NB4 (cell line): ENCODE results near the gene ARHGEF10L.

Experiments used
- DNase-seq: peaks from one replicate; pipeline ENCODE4 v3.0.0; 2010; ENCODE audit warnings: low read depth
- H3K4me3 ChIP-seq: one replicate; pipeline ENCODE4 v1.5.1; 2011; ENCODE audit warnings: mild to moderate bottlenecking, low read depth, low read length, moderate library complexity
- MYC ChIP-seq: IDR thresholded peaks from 2 replicates; pipeline ENCODE4 v1.6.1; 2011; ENCODE audit warnings: low read depth, low read length
- POLR2A ChIP-seq: IDR thresholded peaks from 2 replicates; pipeline ENCODE4 v1.6.1; 2011; ENCODE audit warnings: mild to moderate bottlenecking; ENCODE audit not compliant: insufficient read length; ENCODE audit errors: extremely low read depth
- TF ChIP-seq, protein P1 (sequence below): IDR thresholded peaks from one replicate; pipeline ENCODE4 v1.5.1; 2012; ENCODE audit warnings: low read depth, low read length
- TF ChIP-seq, protein P2 (sequence below): IDR thresholded peaks from 2 replicates; pipeline ENCODE4 v1.6.1; 2011; ENCODE audit warnings: low read depth, low read length

ARHGEF10L gene

DNA sequence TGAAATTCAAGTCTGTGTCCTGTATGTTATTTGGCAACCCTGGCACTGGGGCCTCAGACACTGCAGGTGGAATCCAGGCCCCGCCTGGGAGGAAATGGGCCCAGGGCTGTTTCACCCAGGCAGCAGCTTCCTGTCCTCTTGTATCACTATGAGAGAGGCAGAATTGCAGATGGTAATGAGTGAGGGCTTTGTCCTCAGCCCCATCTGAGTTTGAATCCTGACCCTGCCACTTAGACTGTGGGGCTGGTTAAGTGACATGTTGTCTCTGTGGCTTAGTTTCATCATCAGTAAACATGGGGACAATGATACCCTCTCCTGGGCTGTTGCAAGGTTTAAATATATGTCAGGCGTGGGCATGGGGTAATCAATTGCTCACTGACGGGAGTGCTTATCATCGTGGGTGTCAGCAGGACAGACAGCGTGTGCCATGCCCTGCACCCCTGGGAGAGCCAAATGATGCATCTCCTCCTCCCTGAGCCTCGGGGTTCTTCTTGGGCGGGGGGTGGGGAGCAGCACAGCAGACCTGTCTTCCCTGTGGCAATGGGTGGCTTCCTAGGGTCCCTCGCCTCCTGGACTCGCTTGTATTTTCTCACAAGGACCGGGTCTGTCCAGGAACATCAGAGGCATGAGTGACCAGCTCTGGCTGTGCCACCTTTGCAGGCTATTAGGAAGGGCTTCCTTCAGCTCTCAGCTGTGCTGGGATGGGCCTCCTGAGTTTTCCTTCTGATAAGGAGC, 42.1 kb downstream of the ARHGEF10L start:
- no peak for DNase-seq
- no peak overlapping the region for H3K4me3 ChIP-seq
- TF ChIP-seq POLR2A: no peak
- TF ChIP-seq, protein P1, sequence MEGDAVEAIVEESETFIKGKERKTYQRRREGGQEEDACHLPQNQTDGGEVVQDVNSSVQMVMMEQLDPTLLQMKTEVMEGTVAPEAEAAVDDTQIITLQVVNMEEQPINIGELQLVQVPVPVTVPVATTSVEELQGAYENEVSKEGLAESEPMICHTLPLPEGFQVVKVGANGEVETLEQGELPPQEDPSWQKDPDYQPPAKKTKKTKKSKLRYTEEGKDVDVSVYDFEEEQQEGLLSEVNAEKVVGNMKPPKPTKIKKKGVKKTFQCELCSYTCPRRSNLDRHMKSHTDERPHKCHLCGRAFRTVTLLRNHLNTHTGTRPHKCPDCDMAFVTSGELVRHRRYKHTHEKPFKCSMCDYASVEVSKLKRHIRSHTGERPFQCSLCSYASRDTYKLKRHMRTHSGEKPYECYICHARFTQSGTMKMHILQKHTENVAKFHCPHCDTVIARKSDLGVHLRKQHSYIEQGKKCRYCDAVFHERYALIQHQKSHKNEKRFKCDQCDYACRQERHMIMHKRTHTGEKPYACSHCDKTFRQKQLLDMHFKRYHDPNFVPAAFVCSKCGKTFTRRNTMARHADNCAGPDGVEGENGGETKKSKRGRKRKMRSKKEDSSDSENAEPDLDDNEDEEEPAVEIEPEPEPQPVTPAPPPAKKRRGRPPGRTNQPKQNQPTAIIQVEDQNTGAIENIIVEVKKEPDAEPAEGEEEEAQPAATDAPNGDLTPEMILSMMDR: no peak
- TF ChIP-seq, protein P2, sequence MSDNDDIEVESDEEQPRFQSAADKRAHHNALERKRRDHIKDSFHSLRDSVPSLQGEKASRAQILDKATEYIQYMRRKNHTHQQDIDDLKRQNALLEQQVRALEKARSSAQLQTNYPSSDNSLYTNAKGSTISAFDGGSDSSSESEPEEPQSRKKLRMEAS: no peak

DNA sequence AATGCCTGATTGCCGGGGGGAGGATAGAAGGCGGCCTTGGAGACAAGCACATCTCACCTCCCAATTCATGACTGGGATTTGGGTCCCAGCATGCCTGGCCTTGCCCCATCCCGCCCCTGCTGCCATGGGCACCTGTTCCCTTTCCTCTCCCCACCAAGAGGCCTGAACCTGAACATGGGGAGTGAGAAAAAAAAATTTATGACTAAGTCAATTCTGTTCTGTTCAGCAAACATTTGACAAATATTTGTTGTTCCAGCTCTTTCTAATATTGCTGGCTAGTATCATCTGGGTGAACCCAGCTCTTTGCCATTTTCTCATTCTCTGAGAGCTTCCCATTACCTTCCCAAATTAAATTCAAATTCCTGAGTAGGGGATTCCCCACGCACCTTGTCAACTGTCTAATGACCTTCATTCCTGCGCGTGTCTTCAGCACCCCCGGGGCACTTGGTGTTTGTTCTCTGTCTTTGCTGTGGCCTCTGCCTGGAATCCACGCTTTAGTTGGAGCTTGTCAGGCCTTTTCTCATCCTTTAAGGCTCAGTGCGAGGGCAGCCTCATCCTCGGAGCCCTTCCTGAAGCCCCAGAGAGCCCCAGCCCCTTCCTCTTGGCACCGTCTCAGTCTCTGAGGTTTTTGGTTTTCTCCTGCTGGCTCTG, 42.8 kb downstream of the ARHGEF10L start:
- TF ChIP-seq MYC (no peak), POLR2A (no peak)
- TF ChIP-seq, protein P1: no peak
- TF ChIP-seq, protein P2: no peak
- no peak for DNase-seq
- H3K4me3 ChIP-seq: no peak overlapping the region

DNA sequence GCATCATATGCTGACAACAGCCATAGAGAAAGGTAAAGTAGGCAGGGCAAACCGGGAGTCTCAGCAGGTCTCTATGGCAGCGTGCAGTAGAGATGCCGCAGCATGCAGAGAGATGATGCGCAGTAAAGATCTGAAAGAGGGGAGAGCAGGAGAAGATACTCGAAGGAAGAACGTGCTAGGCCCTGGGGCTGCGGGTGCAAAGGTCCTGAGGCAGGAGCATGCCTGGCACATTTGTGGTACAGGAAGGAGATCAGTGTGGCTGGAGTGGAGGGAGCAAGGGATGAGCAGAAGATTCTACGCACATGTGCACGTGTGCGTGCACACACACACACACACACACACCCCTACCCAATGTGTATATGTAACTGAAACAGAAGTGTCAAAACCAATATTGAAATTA, 45.0 kb downstream of the ARHGEF10L start:
- no peak for DNase-seq
- H3K4me3 ChIP-seq: no peak overlapping the region
- TF ChIP-seq, protein P1: no peak
- TF ChIP-seq MYC (no peak), POLR2A (no peak)
- TF ChIP-seq, protein P2: no peak

DNA sequence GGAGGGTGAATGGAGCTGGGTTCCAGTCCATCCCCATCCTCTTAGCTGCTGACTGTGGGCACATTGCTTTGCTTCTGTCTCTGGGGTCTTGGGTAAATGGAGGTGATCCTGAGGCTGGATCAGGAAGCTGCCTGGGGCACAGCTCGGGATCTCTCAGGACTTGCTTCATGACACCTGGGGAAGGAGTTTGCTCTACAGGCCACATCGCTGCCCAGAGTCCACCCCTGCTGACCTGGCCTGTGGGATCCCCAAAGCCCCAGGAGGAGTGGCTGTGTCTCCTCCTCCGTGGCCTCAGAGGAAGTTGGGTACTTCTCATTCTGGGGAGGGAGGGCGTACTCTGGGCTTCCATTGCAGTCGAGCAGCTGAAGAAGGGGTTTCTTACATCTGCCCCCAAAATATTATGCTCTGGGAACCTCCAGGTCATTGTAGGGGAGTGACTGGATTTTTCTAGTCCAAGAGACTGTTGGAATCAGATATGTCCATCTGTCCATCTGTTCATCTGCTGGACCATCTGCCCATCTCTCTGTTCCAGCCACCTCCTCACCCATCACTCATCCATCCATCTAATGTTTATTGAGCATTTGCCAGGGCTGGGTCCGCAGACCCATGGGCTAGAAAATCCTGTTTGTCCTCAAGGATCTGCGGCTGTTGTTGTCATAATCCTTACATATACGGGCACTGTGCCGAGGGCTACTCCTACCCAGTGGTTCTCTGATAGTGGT, 45.9 kb downstream of the ARHGEF10L start:
- no peak overlapping the region for H3K4me3 ChIP-seq
- DNase-seq: no peak

DNA sequence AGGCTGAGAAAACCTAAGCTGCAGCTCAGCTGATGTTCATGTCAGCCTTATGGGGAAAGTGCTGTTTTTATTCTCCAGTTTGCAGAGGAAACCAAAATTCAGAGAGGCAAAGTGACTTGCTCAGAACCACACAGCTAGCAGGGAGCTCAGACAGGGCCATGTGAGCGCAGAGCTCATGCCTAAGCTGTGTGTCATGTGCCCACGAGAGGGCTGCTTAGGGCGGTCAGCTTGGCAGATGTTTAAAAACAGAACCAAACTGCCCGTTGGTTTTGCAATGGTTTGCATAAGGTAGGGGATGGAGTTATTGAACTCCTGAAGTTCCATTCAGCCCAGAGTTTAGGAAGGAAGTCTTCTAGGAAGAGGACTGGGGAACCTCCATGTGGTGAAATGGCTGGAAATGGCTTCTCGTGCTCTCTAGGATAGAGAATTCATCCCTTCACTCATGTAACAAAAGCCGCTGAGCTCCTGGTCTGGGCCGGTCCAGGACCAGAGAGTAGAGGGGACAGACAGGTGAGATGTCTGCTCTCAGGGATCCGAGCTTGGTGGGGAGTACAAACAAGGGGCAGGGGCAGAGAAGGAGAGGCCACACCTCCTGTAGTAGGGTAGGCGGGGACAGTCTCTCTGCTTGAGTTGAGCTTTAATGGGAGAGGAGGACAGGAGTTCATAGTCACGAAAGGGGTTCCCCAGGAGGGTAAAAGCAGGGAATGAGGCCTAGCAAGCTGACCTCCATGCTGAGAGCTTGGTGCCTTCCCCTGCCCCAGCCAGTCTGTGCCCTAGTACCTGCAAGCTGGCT, 46.9 kb downstream of the ARHGEF10L start:
- no peak for TF ChIP-seq POLR2A
- no peak for TF ChIP-seq MYC
- TF ChIP-seq, protein P2: no peak
- TF ChIP-seq, protein P1: no peak
- no peak overlapping the region for H3K4me3 ChIP-seq
- DNase-seq: no peak

More for the DNA sequence above, 45.9 kb downstream of the ARHGEF10L start:
- TF ChIP-seq POLR2A (no peak), MYC (no peak)
- TF ChIP-seq, protein P1: no peak
- TF ChIP-seq, protein P2: no peak
